HepG2 (cell line): ENCODE measurements around the gene FSHR. TPM values are rescaled to one million over a fixed set of nuclear protein-coding genes. Genes with fewer than 3 reads are reported as not detected.

Experiments
- ATAC-seq: fragments of 200-7000 bp; cut with Tn5 transposase; 3 replicates; pipeline ENCODE4 v1.9.1; 2020; ENCODE audit warnings: mild to moderate bottlenecking, moderate library complexity
- BruUV-seq: library from RNA; stranded (reverse); fragments of 400-500 nt; replicated peaks from 2 replicates; lab custom pipeline; 2021; lab: Mats Ljungman, UMichigan
- CTCF ChIA-PET: fragments of 300-600 bp; formaldehyde crosslinking; extraction: SDS; loops from one replicate; lab custom pipeline; 2021; ENCODE audit warnings: low total read pairs, inconsistent platforms, low intra/inter-chr PET ratio; lab: Yijun Ruan, JAX
- POLR2A ChIA-PET: fragments of 350-600 bp; sonication (Branson Sonifier 250); formaldehyde crosslinking; loops from one replicate; lab custom pipeline; 2020; ENCODE audit warnings: antibody characterized with exemption, inconsistent platforms; lab: Yijun Ruan, JAX
- DNase-seq: peaks from one replicate; pipeline ENCODE4 v3.0.0-alpha.2; 2015; ENCODE audit warnings: low spot score
- FAIRE-seq: peaks from 3 replicates; lab custom pipeline; 2011; peaks lifted over from hg19 to GRCh38; lab: Jason Lieb, UNC
- H2AFZ ChIP-seq: one replicate; pipeline ENCODE4 v1.6.1; 2011; ENCODE audit warnings: low read length, inconsistent platforms
- H3K27ac ChIP-seq: fragments of 300-600 bp; 3 replicates; pipeline ENCODE4 v1.8.0; 2011; ENCODE audit warnings: mixed run types, mild to moderate bottlenecking, mixed read lengths, low read length, inconsistent platforms; ENCODE audit not compliant: insufficient read depth; ENCODE audit errors: extremely low read length
- H3K27me3 ChIP-seq, 2 experiments: fragments of 200-600 bp in 1 of 2; 2 replicates in 1 of 2; 3 replicates in 1 of 2; pipeline versions ENCODE4 v1.6.0 to v1.8.0; 2011; ENCODE audit warnings: low read length in 2 of 2, mild to moderate bottlenecking in 2 of 2, moderate library complexity in 2 of 2, inconsistent platforms in 1 of 2; ENCODE audit not compliant: insufficient read depth in 2 of 2, control insufficient read depth in 1 of 2
- H3K36me3 ChIP-seq, 2 experiments: fragments of 200-600 bp in 1 of 2; replicated peaks in 1 of 2; 2 replicates in 1 of 2; 3 replicates in 1 of 2; pipeline versions ENCODE4 v1.5.1 to v1.8.0; 2011; ENCODE audit warnings: low read length in 2 of 2, inconsistent platforms in 1 of 2; ENCODE audit not compliant: insufficient read depth in 2 of 2, control insufficient read depth in 1 of 2
- H3K4me1 ChIP-seq: 2 replicates; pipeline ENCODE4 v1.5.1; 2012; ENCODE audit warnings: low read length, inconsistent platforms; ENCODE audit not compliant: insufficient read depth
- H3K4me2 ChIP-seq: 2 replicates; pipeline ENCODE4 v1.6.0; 2011; ENCODE audit warnings: low read depth, low read length, inconsistent platforms
- H3K4me3 ChIP-seq, 3 experiments: fragments of 200-600 bp in 1 of 3; sonication (generic), shearing (Covaris generic) in 1 of 3; replicated peaks in 1 of 3; 2 replicates each; pipeline ENCODE4 v1.5.1; 2011 to 2016; ENCODE audit warnings: low read length in 3 of 3, inconsistent platforms in 2 of 3, low read depth in 2 of 3, mild to moderate bottlenecking in 2 of 3, control low read depth in 1 of 3, mixed read lengths in 1 of 3; ENCODE audit not compliant: insufficient read depth in 1 of 3
- H3K79me2 ChIP-seq: one replicate; pipeline ENCODE4 v1.6.1; 2011; ENCODE audit warnings: low read length, inconsistent platforms; ENCODE audit not compliant: insufficient read depth
- H3K9ac ChIP-seq: 2 replicates; pipeline ENCODE4 v1.6.0; 2011; ENCODE audit warnings: mild to moderate bottlenecking, low read depth, low read length, inconsistent platforms; ENCODE audit not compliant: insufficient read depth
- H3K9me3 ChIP-seq: 2 replicates; pipeline ENCODE4 v1.5.1; 2012; ENCODE audit warnings: mild to moderate bottlenecking, low read length
- H4K20me1 ChIP-seq: 2 replicates; pipeline ENCODE4 v1.6.0; 2011; ENCODE audit warnings: inconsistent platforms, mild to moderate bottlenecking, low read length, moderate library complexity; ENCODE audit not compliant: insufficient read depth
- KLF12 ChIP-seq: sonication (generic); formaldehyde crosslinking; IDR thresholded peaks from 2 replicates; pipeline ENCODE4 v1.4.0; 2020; ENCODE audit warnings: missing genetic modification reagents, borderline replicate concordance
- NFRKB ChIP-seq: fragments of 450-650 bp; IDR thresholded peaks from 2 replicates; pipeline ENCODE4 v1.6.1; 2017
- PHF8 ChIP-seq: sonication (generic); formaldehyde crosslinking; IDR thresholded peaks from 2 replicates; pipeline ENCODE4 v1.5.0; 2020; ENCODE audit warnings: missing genetic modification reagents
- PPARG ChIP-seq: conservative IDR thresholded peaks from 2 replicates; pipeline ENCODE4 v1.6.1; 2016; ENCODE audit warnings: missing biosample characterization, missing genetic modification reagents
- U2AF2 ChIP-seq: fragments of 200-400 bp; formaldehyde crosslinking; IDR thresholded peaks from 2 replicates; pipeline ENCODE4 v1.6.1; 2017; ENCODE audit warnings: low read depth, mild to moderate bottlenecking, low read length
- XBP1 ChIP-seq: sonication (generic); formaldehyde crosslinking; IDR thresholded peaks from 2 replicates; pipeline ENCODE4 v1.5.0; 2020; ENCODE audit warnings: missing genetic modification reagents
- ZNF234 ChIP-seq: sonication (generic); formaldehyde crosslinking; conservative IDR thresholded peaks from 2 replicates; pipeline ENCODE4 v1.5.1; 2020; ENCODE audit warnings: mild to moderate bottlenecking, missing genetic modification reagents
- ZNF644 ChIP-seq: IDR thresholded peaks from 2 replicates; pipeline ENCODE4 v1.6.1; 2016; ENCODE audit warnings: low read depth
- ZNF678 ChIP-seq: sonication (generic); formaldehyde crosslinking; IDR thresholded peaks from 2 replicates; pipeline ENCODE4 v1.4.0; 2020; ENCODE audit warnings: mild to moderate bottlenecking, missing genetic modification reagents
- ZNF788 ChIP-seq: sonication (generic); formaldehyde crosslinking; IDR thresholded peaks from 2 replicates; pipeline ENCODE4 v1.5.0; 2020; ENCODE audit warnings: mild to moderate bottlenecking, missing genetic modification reagents, borderline replicate concordance
- WGBS: methylation state at CpG from one replicate; pipeline ENCODE4 v1.1.6; 2017; ENCODE audit warnings: low lambda C conversion rate; 5-methylcytosine and 5-hydroxymethylcytosine counted together
- in situ Hi-C: cut with HindIII; loops from 2 replicates; pipeline ENCODE4 v1.10.0; 2017; ENCODE audit warnings: low pct_unique_long_range_greater_than_20kb; ENCODE audit not compliant: extremely low pct_ligation_motif_present
- intact Hi-C: fragments of 100-400 bp; cut with micrococcal nuclease; formaldehyde crosslinking; loops from one replicate; pipeline ENCODE4 v1.10.0; 2022; ENCODE audit not compliant: unreplicated experiment
- polyA plus RNA-seq, 8 experiments: library from polyadenylated mRNA; depleted of rRNA in 3 of 8; stranded (reverse) in 7 of 8; unstranded in 1 of 8; fragments of >200 nt; fragmentation: Illumina TruSeq in 4 of 8; extraction: Trizol in 4 of 8; gene quantifications; 2 replicates each; pipeline versions ENCODE4 v1.2.1 to v1.2.3, GENCODE V29; 2011 to 2016; ENCODE audit warnings: low read depth in 4 of 8, missing spikeins in 1 of 8, mixed read lengths in 1 of 8; ENCODE audit not compliant: insufficient read depth in 1 of 8
- total RNA-seq, 5 experiments: library from RNA; depleted of rRNA; stranded (reverse); fragments of >200 nt; fragmentation: Illumina TruSeq; extraction: Trizol; gene quantifications; 2 replicates each; pipeline ENCODE4 v1.2.3, GENCODE V29; 2016; ENCODE audit warnings: low read depth in 1 of 5
- TF ChIP-seq, protein P1 (sequence below): sonication (generic); formaldehyde crosslinking; IDR thresholded peaks from 2 replicates; pipeline ENCODE4 v1.9.0; 2022; ENCODE audit warnings: low read depth, missing genetic modification reagents

Gene FSHR
- total and polyA plus RNA-seq, 2 of the 13 experiments (the other 11 are each of a cell fraction or from before 2014, with no cell fraction given): not detected

DNA sequence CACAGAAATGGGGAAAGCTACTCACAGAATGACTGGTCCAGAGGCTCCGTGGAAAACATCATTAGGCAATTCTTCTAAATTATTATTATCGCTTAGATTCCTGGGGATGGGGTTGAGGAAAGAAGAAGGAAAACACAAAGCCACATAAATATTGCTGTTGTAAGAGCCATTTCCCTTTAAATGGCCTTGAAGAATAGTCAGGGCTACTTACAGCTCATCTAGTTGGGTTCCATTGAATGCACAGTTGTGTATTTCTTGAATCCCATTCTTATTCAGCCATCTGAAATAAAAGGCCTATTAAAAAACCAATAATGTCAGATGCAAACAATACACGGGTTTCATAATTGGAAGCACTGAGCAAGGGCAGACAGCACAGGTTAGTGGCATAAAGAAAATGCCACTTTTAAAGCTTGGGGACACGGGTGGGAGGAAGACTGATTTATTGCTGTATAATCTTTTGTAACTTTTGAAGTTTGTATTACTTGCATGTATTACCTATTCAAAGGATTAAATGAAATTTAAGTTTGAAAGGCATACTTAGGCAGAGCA, 171.4 kb downstream of the FSHR start:
- no peaks in the 10 kb centered on the region for H3K27me3 ChIP-seq
- POLR2A ChIA-PET: no interaction called here
- H3K4me3 ChIP-seq: no peak overlapping the region
- no peak overlapping the region for H2AFZ ChIP-seq
- intact Hi-C loops: no loop called here
- H3K79me2 ChIP-seq: no peaks in the 10 kb centered on the region
- no peak for DNase-seq
- TF ChIP-seq PPARG (CRISPR knock-in tag) (no peak), ZNF234 (no peak), NFRKB (no peak), PHF8 (CRISPR knock-in tag) (no peak), U2AF2 (no peak), ZNF644 (CRISPR knock-in tag) (no peak), ZNF788 (CRISPR knock-in tag) (no peak), KLF12 (CRISPR knock-in tag) (no peak), XBP1 (CRISPR knock-in tag) (no peak), ZNF678 (CRISPR knock-in tag) (no peak)
- TF ChIP-seq, protein P1, sequence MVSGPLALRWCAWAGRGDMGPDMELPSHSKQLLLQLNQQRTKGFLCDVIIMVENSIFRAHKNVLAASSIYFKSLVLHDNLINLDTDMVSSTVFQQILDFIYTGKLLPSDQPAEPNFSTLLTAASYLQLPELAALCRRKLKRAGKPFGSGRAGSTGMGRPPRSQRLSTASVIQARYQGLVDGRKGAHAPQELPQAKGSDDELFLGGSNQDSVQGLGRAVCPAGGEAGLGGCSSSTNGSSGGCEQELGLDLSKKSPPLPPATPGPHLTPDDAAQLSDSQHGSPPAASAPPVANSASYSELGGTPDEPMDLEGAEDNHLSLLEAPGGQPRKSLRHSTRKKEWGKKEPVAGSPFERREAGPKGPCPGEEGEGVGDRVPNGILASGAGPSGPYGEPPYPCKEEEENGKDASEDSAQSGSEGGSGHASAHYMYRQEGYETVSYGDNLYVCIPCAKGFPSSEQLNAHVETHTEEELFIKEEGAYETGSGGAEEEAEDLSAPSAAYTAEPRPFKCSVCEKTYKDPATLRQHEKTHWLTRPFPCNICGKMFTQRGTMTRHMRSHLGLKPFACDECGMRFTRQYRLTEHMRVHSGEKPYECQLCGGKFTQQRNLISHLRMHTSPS: no peak
- TF ChIP-seq, all 625 proteins: peak for 0
- H3K9ac ChIP-seq: no peak overlapping the region
- ATAC-seq (no peak), FAIRE-seq (no peak)
- H3K4me2 ChIP-seq: no peak overlapping the region
- in situ Hi-C loops: no loop called here
- CTCF ChIA-PET: no interaction called here
- WGBS: 13% methylated on average over 4 of the region's 4 CpGs
- no peaks in the 10 kb centered on the region for H3K9me3 ChIP-seq
- no TSS peak for BruUV-seq
- H4K20me1 ChIP-seq: no peaks in the 10 kb centered on the region
- no peaks in the 10 kb centered on the region for H3K36me3 ChIP-seq
- no peak overlapping the region for H3K27ac ChIP-seq
- no peaks in the 10 kb centered on the region for H3K4me1 ChIP-seq
